OCI-LY3 (cell line): ENCODE results near the gene PCSK5.
"Not testable (repeated sequence)": the region's sequence is repeated elsewhere in the genome, so short reads cannot be mapped to it uniquely, and the experiment has no call there.

Experiments used
- H2AFZ ChIP-seq: fragments of 200-600, 300-600 bp; shearing (Covaris generic); 2 replicates; pipeline ENCODE4 v1.6.0; 2014; ENCODE audit warnings: antibody characterized with exemption, low read depth, low read length
- H3K27ac ChIP-seq: fragments of 200-600, 300-600 bp; sonication (generic); 2 replicates; pipeline ENCODE4 v1.5.1; 2014; ENCODE audit warnings: mild to moderate bottlenecking, low read length, moderate library complexity, mixed read lengths
- H3K27me3 ChIP-seq: fragments of 200-600, 300-600 bp; sonication (generic); 2 replicates; pipeline ENCODE4 v1.6.1; 2014; ENCODE audit warnings: low read depth, low read length, mixed read lengths
- H3K36me3 ChIP-seq: fragments of 200-600, 300-600 bp; sonication (generic); replicated peaks from 2 replicates; pipeline ENCODE3; 2014; ENCODE audit warnings: low read depth, low read length, mixed read lengths
- H3K4me1 ChIP-seq: fragments of 300-600, 200-600 bp; sonication (generic); 2 replicates; pipeline ENCODE4 v1.6.1; 2014; ENCODE audit warnings: low read length, mixed read lengths
- H3K4me2 ChIP-seq: fragments of 200-600, 300-600 bp; sonication (generic); 2 replicates; pipeline ENCODE4 v1.6.1; 2014; ENCODE audit warnings: low read length, mixed read lengths
- H3K4me3 ChIP-seq: fragments of 300-600, 200-600 bp; sonication (generic); 2 replicates; pipeline ENCODE4 v1.5.1; 2014; ENCODE audit warnings: antibody characterized with exemption, mild to moderate bottlenecking, low read length, moderate library complexity
- H3K79me2 ChIP-seq: fragments of 300-600, 200-600 bp; shearing (Covaris generic); 2 replicates; pipeline ENCODE4 v1.6.1; 2014; ENCODE audit warnings: mild to moderate bottlenecking, low read length, mixed read lengths
- H3K9ac ChIP-seq: fragments of 300-600, 200-600 bp; shearing (Covaris generic); 2 replicates; pipeline ENCODE4 v1.6.0; 2014; ENCODE audit warnings: mild to moderate bottlenecking, low read length, moderate library complexity
- H3K9me3 ChIP-seq: fragments of 200-600, 300-600 bp; shearing (Covaris generic); 2 replicates; pipeline ENCODE4 v1.6.1; 2014; ENCODE audit warnings: low read length, mixed read lengths; ENCODE audit not compliant: insufficient read depth
- H4K20me1 ChIP-seq: fragments of 200-600, 300-600 bp; sonication (generic); 2 replicates; pipeline ENCODE4 v1.6.1; 2016; ENCODE audit warnings: low read length, mixed read lengths; ENCODE audit not compliant: insufficient read depth
- EZH2phosphoT487 ChIP-seq: fragments of 200-600 bp; shearing (Covaris generic); IDR thresholded peaks from 2 replicates; pipeline ENCODE4 v1.6.1; 2018; ENCODE audit warnings: antibody characterized with exemption, mixed run types, low read depth
- TF ChIP-seq, protein P1 (sequence below): fragments of 200-600, 300-600 bp; sonication (generic); IDR thresholded peaks from 2 replicates; pipeline ENCODE4 v1.5.1; 2014; ENCODE audit warnings: antibody characterized with exemption, low read length, low read depth

PCSK5 gene

DNA sequence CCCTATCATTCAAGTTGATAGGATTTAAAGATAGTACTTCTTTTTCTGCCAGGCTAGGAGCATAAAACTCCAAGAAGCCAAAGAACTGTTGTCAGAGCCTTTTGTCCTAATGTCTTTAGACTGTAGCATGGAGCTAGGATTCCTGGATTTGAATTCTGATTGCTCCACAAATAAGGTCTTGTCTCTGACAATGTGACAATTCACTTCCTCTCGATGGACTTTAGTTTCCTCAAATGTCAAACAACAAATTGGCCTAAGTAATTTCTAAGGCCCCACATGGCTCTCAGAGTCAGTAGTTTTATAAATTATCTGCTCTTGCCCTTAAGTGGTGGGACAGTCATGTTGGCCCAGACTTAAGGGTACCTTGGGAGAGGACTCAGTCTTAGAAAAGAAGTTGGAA, 467.1 kb downstream of the PCSK5 start:
- Histone ChIP-seq H3K4me2 (no peak overlapping the region), H3K4me3 (no peak overlapping the region), H2AFZ (no peak overlapping the region), H3K27me3 (0 out of 2 replicates have a peak, but pooled peaks cover 2% of the 10 kb centered on the region), H3K9ac (no peak overlapping the region), H3K4me1 (no peaks in the 10 kb centered on the region), H3K79me2 (no peaks in the 10 kb centered on the region), H3K36me3 (no peaks in the 10 kb centered on the region), H3K9me3 (no peaks in the 10 kb centered on the region), H3K27ac (no peak overlapping the region), H4K20me1 (no peaks in the 10 kb centered on the region)
- TF ChIP-seq, protein P1, sequence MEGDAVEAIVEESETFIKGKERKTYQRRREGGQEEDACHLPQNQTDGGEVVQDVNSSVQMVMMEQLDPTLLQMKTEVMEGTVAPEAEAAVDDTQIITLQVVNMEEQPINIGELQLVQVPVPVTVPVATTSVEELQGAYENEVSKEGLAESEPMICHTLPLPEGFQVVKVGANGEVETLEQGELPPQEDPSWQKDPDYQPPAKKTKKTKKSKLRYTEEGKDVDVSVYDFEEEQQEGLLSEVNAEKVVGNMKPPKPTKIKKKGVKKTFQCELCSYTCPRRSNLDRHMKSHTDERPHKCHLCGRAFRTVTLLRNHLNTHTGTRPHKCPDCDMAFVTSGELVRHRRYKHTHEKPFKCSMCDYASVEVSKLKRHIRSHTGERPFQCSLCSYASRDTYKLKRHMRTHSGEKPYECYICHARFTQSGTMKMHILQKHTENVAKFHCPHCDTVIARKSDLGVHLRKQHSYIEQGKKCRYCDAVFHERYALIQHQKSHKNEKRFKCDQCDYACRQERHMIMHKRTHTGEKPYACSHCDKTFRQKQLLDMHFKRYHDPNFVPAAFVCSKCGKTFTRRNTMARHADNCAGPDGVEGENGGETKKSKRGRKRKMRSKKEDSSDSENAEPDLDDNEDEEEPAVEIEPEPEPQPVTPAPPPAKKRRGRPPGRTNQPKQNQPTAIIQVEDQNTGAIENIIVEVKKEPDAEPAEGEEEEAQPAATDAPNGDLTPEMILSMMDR, result no peak
- TF ChIP-seq EZH2phosphoT487, result no peak

DNA sequence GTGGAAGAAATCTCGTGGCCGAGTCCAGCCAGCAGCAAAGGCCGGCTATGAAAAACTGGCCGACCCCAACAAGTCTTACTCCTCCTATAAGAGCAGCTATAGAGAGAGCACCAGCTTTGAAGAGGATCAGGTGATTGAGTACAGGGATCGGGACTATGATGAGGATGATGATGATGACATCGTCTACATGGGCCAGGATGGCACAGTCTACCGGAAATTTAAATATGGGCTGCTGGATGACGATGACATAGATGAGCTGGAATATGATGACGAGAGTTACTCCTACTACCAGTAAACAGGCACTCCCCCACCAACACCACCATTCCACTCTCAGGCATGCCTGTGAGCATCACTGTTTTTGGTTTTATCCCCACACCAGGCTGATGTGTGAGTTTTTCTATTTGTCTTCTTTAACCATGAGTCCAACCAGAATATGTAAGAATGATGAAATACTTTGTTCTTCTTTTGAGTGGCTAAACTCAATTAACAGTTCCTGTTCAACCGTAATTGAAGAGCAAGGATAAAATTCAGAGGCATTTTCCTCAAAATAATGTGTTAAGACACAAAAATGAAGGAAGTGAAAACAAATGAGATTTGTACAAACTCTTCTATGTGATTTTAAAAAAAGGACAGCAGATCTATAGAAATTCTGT, 468.3 kb downstream of the PCSK5 start:
- Histone ChIP-seq H3K27me3 (0 out of 2 replicates have a peak, but pooled peaks cover 2% of the 10 kb centered on the region), H3K4me3 (no peak overlapping the region), H3K9ac (no peak overlapping the region), H3K79me2 (no peaks in the 10 kb centered on the region), H2AFZ (no peak overlapping the region), H3K4me1 (no peaks in the 10 kb centered on the region), H3K4me2 (no peak overlapping the region), H3K36me3 (no peaks in the 10 kb centered on the region), H3K9me3 (no peaks in the 10 kb centered on the region), H4K20me1 (no peaks in the 10 kb centered on the region; the same call in 1 of the 2 replicates), H3K27ac (no peak overlapping the region)
- TF ChIP-seq EZH2phosphoT487, result no peak
- TF ChIP-seq, protein P1, result no peak

DNA sequence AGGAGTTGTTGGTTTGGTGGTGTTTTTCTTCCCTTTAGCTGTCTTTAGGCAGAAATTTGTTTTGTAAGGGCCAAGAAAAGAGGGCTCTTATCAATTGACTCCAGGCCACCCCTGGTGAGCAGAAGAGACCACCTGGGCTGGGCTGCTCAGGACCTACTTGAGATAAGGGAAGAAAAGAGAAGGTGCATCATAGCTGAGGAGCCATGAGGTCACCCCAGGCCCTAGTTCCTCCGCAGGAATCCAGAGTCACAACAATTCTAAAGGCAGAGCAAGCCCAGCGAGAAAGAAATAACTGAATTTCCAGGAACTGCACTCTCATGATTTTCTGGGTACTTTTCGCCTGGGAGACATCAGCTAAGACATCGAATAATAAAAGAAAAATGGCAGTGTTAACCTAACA, 468.9 kb downstream of the PCSK5 start:
- Histone ChIP-seq H3K27ac (no peak overlapping the region), H3K4me1 (no peaks in the 10 kb centered on the region), H3K36me3 (no peaks in the 10 kb centered on the region), H3K4me2 (no peak overlapping the region), H3K4me3 (no peak overlapping the region), H2AFZ (no peak overlapping the region), H3K9ac (no peak overlapping the region), H4K20me1 (no peaks in the 10 kb centered on the region; the same call in 1 of the 2 replicates), H3K27me3 (0 out of 2 replicates have a peak, but pooled peaks cover 2% of the 10 kb centered on the region), H3K79me2 (no peaks in the 10 kb centered on the region), H3K9me3 (no peaks in the 10 kb centered on the region)
- no peak for TF ChIP-seq EZH2phosphoT487
- TF ChIP-seq, protein P1, result no peak

DNA sequence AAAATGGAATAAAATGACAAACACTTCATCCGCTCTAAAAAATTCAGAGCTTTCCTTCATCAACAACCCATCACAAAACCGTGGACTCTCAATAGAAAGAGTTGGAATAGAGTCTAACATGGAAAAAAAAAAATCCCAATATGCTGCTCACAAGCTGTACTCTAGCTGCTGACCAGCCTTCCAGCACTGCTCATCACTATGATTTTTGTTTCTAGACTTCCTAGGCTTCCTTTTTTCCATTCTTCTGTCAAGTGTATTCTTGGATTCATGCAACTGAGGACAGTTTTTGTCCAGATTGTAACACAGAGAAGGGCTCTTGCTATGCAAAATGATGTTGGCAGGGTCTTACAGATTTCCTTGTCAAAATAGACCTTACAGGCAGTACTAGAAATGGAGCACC, 469.3 kb downstream of the PCSK5 start:
- Histone ChIP-seq H3K4me1 (no peaks in the 10 kb centered on the region), H3K4me2 (no peak overlapping the region), H3K79me2 (no peaks in the 10 kb centered on the region), H3K9me3 (no peaks in the 10 kb centered on the region), H4K20me1 (no peaks in the 10 kb centered on the region; the same call in 1 of the 2 replicates), H3K9ac (no peak overlapping the region), H3K27me3 (0 out of 2 replicates have a peak, but pooled peaks cover 2% of the 10 kb centered on the region), H2AFZ (no peak overlapping the region), H3K27ac (no peak overlapping the region), H3K36me3 (no peaks in the 10 kb centered on the region), H3K4me3 (no peak overlapping the region)
- TF ChIP-seq EZH2phosphoT487, result no peak
- TF ChIP-seq, protein P1, result no peak

- H3K4me2 ChIP-seq, H3K9ac ChIP-seq, H3K79me2 ChIP-seq, H4K20me1 ChIP-seq, H3K36me3 ChIP-seq, H3K4me1 ChIP-seq, H3K27ac ChIP-seq, H2AFZ ChIP-seq, H3K27me3 ChIP-seq, H3K4me3 ChIP-seq, H3K9me3 ChIP-seq: not testable (repeated sequence)
These were observed 472.0 kb downstream of the PCSK5 start for GRCh38 chr9:76362332-76363031.
